HG03354 (cell line): ENCODE results near the gene ARHGEF7.

Source experiments
- ATAC-seq: cut with Tn5 transposase; IDR thresholded peaks from one replicate; pipeline ENCODE4 v1.9.1; 2021; ENCODE audit warnings: mild to moderate bottlenecking; ENCODE audit not compliant: unreplicated experiment, poor library complexity, severe bottlenecking

ARHGEF7 gene

DNA sequence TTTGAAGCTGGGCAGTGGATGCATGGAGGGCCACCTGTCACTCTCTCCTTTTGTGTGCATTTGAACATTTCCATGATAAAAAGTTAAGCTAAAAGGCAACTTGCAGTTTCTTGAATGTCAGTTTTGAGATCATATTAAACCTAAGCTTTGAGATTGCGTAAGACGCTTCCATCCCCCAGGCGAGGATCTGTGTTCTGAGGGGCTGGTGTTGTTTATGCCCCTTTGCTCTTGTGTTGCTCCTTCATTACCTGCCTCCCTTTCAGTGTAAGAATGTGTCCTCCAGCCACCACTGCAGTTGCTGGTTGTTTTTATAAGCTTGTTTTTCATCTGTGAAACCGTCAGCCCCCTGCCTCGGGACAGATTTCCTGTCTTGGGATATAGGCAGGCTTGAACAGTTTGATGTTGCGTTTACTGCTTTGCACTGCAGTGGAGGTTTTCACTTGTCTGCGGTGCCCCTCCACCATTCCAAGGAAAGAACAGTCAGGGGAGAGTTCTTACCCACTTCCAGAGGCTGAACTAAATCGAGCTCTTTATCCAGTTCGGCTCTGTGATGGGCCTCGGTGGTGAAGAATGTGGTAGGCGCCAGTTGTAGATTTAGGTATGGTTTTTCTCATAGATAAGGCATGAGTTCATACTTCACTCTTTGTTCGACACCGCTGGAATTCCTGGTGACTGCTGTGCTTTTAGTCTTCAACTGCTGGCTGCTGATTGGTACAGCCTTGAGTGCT, 96.8 kb downstream of the ARHGEF7 start:
- ATAC-seq: no peak

DNA sequence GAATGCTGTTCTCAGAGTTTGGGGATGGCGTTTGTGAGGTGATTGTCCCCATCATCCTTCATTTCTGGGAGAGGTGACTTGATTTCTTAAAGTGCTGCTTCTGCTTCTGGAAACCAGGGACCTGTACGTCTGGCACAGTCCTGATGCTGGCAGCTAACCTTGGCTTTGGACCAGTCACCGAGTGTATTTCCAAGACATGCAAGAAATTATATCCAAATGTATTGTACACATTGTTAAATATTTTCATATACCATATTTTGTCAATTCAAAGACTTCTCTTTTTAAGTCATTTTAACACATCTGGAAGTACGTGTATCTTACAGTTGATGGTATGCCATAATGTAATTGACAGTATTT, 97.4 kb downstream of the ARHGEF7 start:
- no peak for ATAC-seq

DNA sequence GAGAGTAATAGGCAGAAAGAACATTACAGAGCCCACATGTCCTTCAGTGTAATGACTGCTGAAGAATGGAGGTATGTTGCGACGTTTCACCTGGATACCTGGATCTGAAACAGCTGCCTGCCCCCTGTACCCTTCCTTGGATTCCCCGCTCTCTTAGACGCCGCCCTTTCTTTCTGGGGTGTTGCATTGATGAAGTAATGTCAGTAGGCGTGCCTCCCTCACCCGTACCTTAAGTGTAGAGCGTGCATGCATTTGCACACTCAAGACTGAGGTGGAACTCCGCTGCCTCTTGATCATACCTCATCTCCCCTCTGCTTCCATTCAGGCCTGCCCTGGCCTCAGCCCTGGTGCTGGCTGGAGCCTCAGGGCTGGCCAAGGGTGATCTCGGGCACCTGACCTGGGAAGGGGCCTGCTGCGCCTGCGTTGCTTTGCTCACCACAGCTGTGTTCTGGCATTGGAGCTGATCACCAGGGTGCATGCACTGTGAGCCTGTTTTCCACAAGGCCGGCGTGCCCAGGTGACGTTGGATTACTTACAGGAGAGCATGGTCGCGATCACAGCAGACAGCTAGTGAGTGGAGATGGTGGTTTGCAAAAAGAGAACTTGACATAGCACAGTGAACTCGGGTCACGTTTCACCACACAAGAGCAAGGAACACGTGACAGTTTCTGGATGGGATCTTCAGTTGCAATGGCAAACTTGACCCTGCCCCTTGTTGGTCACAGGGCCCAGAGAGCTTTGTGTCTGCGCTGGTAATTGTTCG, 99.0 kb downstream of the ARHGEF7 start:
- ATAC-seq: no peak

DNA sequence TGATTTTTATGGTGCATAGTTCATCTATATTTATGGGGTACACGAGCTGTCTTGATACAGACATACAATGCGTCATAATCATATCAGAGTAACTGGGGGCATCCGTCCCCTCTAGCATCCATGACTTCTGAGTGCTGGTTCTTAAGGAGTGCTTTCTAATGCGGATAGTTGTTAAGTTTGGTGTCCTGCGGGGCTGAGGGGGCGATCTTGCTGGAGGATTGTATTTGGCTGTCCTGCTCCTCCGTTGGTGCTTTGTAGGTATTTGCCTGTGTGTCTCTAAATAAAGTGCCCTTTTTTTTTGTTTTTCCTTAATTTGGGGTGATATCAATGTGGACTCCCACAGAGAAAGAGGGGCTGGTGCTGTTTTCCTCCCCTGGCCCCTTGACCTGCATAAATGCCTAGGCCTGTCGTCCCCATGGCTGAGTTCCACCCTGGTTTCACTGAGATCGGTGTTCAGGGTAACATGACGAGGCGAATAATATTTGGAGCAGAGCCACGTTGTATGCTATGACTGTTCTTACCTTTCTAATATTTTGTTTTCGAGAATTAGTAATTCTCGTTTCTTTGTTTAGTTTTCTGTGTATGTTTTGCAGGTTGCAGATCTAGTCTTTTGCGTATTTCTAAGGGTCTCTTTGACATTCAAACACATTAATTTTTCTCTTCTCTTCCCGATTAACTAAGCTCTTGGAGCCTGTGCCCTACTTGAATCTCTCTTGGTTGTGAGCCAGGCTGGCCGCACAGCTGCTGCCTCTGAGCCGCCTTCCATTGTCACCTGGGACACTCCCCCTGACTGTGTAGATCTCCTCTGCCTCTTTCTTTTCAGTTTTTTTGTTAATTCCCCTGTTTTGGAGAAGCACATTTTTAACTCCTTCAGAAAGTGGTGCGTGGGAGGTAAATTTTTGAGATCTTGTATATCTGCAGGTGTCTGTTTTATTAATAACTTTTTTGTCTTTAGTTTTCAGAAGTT, 100.3 kb downstream of the ARHGEF7 start:
- ATAC-seq: no peak

DNA sequence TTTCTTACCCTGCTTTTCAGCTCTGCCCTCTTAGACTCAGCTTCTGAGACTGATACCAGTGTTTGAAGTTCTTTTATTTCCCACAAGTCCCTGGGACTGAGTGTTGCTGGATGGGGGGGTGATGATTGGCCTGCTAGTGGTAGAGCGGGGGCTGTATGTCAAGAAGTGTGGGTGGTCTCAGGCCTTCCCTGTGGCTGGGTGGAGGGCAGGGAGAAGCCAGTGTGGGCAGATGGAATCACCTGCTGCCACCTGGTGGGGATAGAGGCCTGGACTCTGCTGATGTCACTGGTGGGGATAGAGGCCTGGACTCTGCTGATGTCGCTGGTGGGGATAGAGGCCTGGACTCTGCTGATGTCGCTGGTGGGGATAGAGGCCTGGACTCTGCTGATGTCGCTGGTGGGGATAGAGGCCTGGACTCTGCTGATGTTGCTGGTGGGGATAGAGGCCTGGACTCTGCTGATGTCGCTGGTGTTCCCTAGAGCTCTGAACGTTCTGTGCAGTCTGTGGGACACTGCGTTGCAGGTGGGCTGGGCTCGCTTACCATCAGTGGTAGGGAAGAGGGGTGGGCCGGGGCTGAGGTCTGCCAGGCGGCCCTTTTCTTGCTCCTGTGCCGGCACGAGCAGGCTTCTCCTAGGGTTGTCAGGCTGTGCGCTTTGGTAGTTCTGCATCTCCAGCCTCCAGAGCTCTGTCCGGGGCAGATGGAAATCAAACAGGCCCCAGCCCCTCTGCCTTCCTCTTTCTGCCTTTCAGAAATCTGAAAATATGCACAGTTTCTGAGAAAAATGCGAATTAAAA, 101.3 kb downstream of the ARHGEF7 start:
- no peak for ATAC-seq

DNA sequence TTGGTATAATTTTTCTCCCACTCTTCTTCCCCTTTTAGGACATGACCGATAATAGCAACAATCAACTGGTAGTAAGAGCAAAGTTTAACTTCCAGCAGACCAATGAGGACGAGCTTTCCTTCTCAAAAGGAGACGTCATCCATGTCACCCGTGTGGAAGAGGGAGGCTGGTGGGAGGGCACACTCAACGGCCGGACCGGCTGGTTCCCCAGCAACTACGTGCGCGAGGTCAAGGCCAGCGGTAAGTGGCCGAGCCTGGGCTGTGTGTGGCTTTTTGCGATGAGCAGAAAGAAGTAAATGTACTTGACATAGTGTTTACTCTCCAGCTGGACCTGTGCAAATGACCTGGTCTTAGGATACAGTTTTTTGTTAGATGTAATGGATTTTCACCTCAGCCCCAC, 102.5 kb downstream of the ARHGEF7 start:
- ATAC-seq: no peak

DNA sequence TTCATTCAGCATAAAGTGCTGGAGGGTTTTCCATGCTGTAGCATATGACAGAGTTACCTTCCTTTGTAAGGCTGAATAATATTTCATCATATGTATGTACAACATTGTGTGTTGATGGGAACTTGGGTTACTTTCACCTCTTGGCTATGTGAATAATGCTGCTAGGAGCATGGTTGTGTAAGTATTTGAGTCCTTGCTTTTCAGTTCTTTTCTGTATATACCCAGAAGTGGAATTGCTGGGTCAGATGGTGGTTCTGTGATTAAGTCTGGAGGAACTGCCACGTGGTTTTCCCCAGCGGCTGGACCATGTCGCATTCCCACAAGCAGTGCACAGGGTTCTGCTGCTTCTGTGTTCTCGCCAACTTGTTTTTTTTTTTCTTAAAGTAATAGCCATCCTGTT, 104.2 kb downstream of the ARHGEF7 start:
- ATAC-seq: no peak

DNA sequence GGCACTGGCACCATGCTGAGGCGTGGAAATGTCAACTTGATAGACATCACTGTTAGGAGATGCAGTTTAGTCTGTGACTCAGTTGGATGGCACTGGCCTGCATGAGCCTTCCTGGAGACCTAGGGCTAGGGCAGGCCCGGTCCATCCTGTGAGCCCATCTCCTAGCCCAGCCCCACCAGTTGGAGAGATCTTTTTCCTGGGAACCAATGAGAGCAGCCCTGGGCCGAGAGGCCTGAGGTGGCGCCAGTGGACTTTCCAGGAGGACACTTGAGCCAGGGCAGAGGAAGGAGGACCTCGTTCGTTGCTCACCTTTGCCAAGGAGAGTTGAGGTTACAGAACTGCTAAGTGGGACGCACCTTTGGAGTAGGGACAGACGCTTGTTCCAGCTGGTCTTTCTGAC, 104.8 kb downstream of the ARHGEF7 start:
- ATAC-seq: no peak

DNA sequence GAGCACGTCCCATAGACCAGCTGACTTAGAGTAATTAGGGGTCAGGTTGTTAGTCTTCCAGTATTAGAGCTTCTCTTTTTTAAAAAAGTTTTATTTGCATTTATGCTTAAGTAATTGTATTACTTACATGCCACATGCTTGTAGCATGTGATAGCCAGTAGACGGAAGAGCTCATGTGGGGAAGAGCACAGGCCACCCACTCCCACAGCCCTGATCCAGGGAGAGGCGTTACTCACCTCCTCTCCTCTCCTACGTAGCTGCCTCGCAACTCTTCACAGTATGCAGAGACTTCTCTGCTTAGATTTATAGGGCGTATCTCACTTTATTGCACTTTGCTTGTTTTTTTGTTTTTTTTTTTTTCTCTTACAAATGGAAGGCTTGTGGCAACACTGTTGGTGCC, 110.1 kb downstream of the ARHGEF7 start:
- ATAC-seq: no peak

DNA sequence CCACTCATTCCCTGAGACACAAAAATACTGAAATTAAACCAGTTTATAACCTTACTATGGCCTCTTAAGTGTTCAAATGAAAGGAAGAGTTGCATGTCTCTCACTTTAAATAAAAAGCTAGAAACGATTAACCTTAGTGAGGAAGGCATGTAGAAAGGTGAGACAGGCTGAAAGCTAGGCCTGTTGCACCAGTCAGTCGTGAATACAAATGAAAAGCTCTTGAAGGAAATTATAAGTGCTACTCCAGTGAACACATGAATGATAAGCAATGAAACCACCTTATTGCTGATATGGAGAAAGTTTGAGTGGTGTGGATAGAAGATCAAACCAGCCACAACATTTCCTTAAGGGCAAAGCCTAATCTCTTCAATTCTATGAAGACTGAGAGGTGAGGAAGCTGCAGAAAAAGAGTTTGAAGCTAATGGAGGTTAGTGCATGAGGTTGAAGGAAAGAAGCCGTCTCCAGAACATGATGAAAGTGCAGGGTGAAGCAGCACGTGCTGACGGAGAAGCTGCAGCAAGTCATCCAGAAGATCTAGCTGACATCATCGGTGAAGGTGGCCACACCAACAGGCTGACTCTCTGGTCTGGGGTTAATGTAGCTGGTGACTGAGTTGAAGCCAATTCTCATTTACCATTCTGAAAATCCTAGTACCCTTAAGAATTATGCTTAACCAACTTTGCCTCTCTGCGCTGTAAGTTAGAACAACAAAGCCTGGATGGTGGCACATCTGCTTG, 110.9 kb downstream of the ARHGEF7 start:
- no peak for ATAC-seq

DNA sequence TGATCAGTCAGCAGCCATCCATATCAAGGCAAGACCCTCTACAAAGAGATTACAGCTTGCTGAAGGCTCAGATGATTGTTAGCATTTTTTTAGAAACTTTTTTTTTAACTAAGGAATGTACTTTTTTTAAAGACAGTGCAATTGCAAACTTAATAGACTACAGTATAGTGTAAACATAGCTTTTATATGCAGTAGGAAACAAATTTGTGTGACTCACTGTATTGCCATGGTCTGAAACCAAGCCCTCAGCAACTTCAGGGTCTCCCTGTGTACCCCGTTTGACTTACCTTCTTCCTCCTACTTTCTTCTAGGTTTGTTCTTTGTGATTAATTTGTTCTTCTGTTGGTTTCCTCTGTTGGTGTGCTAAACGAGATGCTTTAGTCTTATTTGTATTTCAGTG, 112.3 kb downstream of the ARHGEF7 start:
- no peak for ATAC-seq

DNA sequence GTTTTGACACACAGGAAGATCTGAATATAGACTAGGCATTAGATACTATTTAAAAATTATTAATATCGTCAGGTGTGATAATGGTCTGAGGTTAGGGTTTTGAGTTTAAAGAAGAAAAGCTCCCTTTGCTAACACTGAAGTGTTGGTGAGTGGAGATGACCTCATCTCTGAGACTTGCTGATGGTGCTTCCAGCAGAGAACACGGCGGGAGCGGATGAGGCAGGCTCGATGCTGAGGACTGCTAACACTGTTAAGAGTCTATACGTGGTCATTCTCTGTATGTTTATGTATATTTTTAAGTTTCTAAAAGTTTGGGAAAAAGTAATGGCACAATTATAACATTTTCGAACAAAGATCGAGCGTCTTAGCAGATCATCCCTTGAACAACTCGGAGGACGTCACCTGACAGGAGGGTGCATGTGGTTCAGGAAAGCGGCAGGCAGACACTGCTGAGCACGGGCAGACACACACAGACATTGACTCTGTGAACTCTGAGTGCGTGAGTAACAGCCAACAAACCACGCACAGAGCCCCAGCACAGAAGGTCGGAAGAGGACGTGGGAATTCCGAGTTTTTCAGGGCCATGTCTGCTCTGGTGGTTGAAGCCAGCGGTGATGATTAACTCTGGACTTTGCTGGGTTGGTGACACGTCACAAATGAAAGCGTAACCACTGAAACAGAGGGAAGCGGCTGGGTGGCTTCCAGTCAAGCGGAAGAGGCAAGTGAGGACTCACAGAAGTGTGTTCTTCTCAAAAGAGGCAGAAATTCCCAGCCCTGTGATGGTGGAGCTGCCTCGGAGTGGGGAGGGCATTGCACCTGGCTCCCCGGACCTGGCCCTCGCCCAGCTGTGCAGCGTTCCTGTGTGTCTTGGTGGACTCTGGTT, 113.4 kb downstream of the ARHGEF7 start:
- no peak for ATAC-seq

DNA sequence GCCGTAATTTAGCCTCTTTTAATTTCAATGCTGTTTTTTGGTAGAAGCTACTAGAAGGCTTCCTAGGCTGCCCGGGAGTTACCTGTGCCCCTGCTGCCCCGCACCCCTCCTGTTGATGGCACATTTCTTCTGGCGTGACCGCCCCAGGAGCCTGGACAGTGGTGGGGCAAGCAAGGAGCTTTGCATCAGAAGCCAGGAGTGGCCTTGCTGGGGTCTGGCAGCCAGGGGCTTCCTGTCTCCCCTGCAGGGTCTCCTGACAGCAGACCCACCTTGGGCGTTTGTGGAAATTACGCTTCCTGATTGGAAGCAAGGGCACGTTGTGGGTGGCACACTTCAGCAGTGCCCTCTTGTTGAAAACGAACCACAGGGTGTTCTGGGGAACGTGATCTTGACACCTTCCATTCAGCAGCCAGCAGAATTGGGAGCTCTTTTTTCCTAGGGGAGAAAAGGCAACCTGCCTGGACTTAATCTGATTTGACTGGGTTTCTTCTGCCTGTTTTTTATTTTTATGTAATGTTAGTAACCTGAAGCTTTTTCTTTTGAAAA, 115.3 kb downstream of the ARHGEF7 start:
- no peak for ATAC-seq

DNA sequence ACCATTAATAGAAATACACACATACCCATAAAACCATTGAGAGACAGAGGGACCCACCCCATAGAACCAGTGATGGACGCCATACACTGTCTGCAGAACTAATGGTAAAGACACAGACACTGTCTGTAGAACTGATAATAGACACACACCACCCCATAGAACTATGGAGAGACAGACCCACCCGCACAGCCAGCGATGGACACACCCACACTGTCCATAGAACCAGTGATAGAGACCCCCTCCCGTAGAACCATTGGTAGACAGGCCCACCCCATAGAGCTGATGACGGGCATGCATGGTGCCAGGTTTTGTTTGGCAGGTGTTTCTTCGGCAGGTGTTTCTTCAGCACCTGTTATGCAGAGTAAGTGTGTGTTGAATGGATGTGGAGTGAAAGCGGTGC, 117.1 kb downstream of the ARHGEF7 start:
- no peak for ATAC-seq

DNA sequence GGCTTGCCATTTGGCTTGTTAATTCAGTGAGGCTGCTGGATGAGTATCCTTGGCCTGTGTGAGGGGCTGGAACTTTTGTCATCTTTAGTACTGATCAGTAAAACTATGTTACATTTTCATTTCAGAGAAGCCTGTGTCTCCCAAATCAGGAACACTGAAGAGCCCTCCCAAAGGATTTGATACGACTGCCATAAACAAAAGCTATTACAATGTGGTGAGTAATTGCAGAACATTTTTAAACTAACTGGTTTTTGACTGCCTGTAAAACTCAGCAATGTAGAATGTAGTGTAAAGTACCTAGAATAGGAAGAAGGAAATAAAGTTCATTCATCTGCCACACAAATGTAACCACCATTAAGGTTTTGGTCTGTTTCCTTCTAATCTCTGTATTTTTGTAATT, 118.0 kb downstream of the ARHGEF7 start:
- no peak for ATAC-seq

DNA sequence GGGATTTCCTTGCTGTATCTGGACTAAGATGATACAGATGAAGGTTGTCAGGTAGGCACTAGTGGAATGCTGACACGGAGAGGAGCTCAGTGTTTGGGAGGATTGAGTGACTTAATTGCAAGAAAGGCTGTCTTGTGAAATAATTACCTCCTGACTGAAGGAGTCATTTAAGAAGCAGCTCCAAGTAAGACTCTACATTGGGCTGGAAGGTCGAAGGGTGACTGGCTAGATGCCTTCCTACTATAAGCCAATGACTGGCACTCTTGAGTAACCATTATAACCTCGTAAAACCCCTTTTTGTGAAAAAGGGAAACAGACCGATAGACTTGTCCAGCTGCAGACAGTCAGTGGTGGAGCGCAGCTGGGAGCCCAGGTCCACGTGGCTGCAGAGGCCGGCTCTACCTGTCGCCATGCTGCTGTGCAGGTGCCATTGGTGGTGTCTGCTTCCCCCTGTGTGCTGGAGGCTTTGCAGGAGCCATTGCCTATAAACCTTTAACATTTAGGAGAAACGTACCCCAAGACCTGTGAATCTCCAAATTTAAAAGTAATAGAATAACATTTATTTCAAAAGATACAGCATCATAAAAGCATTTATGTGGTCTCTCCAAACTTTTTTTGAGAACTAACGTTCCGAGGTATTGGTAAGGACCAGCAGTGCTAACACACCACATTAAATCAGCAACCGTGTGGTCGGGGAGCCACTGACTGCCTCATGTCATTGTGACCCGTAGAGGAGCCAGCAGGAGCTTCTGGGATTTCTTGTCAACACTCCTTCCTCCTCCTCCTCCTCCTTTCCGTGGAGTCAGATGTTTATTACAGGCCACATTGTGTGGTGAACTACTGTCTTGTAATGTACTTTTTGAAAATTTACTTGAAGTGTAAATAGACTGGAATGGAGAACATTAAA, 124.9 kb downstream of the ARHGEF7 start:
- no peak for ATAC-seq
